C4-2B (cell line): ENCODE measurements around the gene RAF1.

ENCODE experiments used
- CTCF ChIP-seq: fragments of 450-650 bp; conservative IDR thresholded peaks from 2 replicates; pipeline ENCODE4 v1.5.1; 2017; ENCODE audit warnings: mild to moderate bottlenecking
- ZFX ChIP-seq: fragments of 450-650 bp; IDR thresholded peaks from 2 replicates; pipeline ENCODE4 v1.6.1; 2017

DNA sequence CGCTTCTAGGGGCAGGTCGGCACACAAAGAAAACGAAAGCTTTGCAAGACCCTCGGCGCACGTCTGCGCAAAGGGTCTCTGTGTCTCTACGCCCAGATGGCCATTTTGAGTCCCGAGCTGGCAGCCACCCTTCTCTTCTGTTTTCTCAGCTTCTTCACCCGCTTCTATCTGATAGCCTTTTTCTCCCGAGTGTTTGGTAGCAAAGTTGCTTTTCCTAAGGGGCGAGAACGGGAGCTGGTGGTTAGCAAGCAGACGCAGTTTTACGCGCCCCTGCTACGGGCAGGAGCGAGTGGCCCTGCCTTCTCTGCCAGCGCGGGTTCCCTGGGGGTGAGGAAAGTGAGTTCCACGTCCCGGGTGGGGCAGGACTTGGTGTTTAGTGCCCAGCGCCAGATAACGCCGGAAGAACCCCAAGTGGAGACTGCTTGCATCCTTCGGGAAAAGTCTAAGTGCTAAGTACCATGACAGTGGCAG, 110.0 kb downstream of the RAF1 start:
- no peak for TF ChIP-seq CTCF
- no peak for TF ChIP-seq ZFX
